ENCODE results near the gene DNAH11.

- TF ChIP-seq CTCF (IDR thresholded peaks at IDR 0.05) (no peak), POLR2AphosphoS5 (IDR thresholded peaks at IDR 0.05) (no peak)
Observed at GRCh38 chr7:21579341-21580072, 36.7 kb downstream of the DNAH11 start.

Measured in upper lobe of left lung (tissue), 4 donors.